ENCODE data around the gene SNX8.
A peak's percentile ranks its signal among the peaks of the same experiment; 100 is the strongest.

The SNX8 gene

DNA sequence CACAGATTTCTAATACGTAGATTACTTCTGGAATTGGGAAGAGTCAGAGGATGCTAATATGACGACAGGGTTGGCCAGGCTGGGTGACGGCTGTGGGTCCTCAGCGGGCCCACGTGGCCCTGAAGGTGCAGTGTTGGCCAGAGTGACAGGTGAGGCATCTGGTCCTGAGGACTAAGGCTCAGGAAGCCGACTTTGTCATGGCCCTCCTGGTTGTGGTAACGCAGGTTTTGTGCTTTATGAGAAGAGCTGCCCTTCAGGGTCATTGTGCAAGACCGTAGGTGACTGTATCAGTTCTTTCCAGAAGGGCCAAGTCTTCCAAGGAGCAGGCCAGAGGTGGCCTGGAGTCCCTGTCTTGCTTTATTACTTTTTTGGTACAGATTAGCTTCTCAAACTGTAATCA lies 42.9 kb upstream of the SNX8 start:
- TF ChIP-seq, protein P1, sequence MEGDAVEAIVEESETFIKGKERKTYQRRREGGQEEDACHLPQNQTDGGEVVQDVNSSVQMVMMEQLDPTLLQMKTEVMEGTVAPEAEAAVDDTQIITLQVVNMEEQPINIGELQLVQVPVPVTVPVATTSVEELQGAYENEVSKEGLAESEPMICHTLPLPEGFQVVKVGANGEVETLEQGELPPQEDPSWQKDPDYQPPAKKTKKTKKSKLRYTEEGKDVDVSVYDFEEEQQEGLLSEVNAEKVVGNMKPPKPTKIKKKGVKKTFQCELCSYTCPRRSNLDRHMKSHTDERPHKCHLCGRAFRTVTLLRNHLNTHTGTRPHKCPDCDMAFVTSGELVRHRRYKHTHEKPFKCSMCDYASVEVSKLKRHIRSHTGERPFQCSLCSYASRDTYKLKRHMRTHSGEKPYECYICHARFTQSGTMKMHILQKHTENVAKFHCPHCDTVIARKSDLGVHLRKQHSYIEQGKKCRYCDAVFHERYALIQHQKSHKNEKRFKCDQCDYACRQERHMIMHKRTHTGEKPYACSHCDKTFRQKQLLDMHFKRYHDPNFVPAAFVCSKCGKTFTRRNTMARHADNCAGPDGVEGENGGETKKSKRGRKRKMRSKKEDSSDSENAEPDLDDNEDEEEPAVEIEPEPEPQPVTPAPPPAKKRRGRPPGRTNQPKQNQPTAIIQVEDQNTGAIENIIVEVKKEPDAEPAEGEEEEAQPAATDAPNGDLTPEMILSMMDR (IDR thresholded peaks at IDR 0.05; ENCODE audit: insufficient read depth, low read depth, low read length, missing control alignments), result no peak
- DNase-seq (ENCODE audit: low read depth), result no peak
- no peak overlapping the region for H3K4me3 ChIP-seq (ENCODE audit: low read depth, low read length)

DNA sequence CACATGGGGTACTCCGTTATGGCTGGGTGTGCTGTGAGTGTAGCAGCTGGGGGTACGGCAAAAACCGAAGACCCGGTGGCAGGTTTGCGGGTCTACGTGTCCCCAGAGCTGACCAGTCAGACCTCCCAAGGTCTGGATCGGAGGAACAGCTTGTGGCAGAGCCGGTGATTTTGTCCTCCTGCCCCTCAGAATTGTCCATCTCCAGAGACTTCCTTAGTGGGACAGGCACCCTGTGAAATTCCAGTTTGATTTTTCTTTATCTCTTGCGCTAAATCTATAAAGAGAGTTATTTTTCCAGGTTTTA lies 41.4 kb upstream of the SNX8 start:
- H3K4me3 ChIP-seq (ENCODE audit: low read depth, low read length), result peak overlapping the region; percentile 79
- DNase-seq (ENCODE audit: low read depth), result no peak
- TF ChIP-seq, protein P1 (IDR thresholded peaks at IDR 0.05; ENCODE audit: insufficient read depth, low read depth, low read length, missing control alignments), result no peak

DNA sequence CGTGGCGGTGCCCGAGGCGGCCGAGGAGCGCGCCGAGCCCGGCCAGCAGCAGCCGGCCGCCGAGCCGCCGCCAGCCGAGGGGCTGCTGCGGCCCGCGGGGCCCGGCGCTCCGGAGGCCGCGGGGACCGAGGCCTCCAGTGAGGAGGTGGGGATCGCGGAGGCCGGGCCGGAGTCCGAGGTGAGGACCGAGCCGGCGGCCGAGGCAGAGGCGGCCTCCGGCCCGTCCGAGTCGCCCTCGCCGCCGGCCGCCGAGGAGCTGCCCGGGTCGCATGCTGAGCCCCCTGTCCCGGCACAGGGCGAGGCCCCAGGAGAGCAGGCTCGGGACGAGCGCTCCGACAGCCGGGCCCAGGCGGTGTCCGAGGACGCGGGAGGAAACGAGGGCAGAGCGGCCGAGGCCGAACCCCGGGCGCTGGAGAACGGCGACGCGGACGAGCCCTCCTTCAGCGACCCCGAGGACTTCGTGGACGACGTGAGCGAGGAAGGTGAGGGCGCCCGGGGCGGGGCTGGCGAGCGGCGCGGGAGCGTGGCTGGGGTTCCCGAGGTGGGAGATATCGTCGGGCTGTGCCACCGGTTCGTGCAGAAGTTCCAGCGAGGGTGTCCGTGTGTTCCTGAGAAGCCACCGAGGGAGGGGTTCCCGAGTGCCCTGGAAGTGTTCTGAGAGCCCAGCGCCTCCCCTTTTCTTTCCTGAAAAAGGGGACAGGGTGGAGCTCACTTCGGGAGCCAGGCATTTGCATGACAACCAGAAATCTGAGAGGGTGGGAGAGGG lies 40.9 kb upstream of the SNX8 start:
- DNase-seq (ENCODE audit: low read depth), result peak; percentile 28
- H3K4me3 ChIP-seq (ENCODE audit: low read depth, low read length), result peak overlapping the region; percentile 79
- TF ChIP-seq, protein P1 (IDR thresholded peaks at IDR 0.05; ENCODE audit: insufficient read depth, low read depth, low read length, missing control alignments), result no peak

GRCh38 chr7:2354186-2354938 lies 40.1 kb upstream of the SNX8 start, which contains the start of gene EIF3B:
EIF3B (plus strand) TSS chr7:2354827; CDS start chr7:2354922, 95 bp downstream.
- H3K4me3 ChIP-seq (ENCODE audit: low read depth, low read length), result peak within 1 kb of the TSS; percentile 79
- DNase-seq (ENCODE audit: low read depth), result peak; percentile 97
- TF ChIP-seq, protein P1 (IDR thresholded peaks at IDR 0.05; ENCODE audit: insufficient read depth, low read depth, low read length, missing control alignments), result no peak

GRCh38 chr7:2353936-2354185 lies 39.6 kb upstream of the SNX8 start:
- DNase-seq (ENCODE audit: low read depth), result peak; percentile 97
- H3K4me3 ChIP-seq (ENCODE audit: low read depth, low read length), result peak overlapping the region; percentile 79
- TF ChIP-seq, protein P1 (IDR thresholded peaks at IDR 0.05; ENCODE audit: insufficient read depth, low read depth, low read length, missing control alignments), result no peak

GRCh38 chr7:2353113-2353935 lies 39.1 kb upstream of the SNX8 start:
- TF ChIP-seq, protein P1 (IDR thresholded peaks at IDR 0.05; ENCODE audit: insufficient read depth, low read depth, low read length, missing control alignments), result no peak
- DNase-seq (ENCODE audit: low read depth), result no peak
- H3K4me3 ChIP-seq (ENCODE audit: low read depth, low read length), result peak overlapping the region; percentile 79
